Uterus (tissue), 2 donors: Measurements from ENCODE around the gene SOX2.

Experiments
- CTCF ChIP-seq, 4 experiments: fragments of 200-600 bp in 2 of 4; fragments of 450-650 bp in 2 of 4; sonication (generic) in 2 of 4; IDR thresholded peaks; one replicate each; pipeline ENCODE4 v1.5.1; 2016 to 2019; ENCODE audit warnings: antibody characterized with exemption in 4 of 4, mild to moderate bottlenecking in 2 of 4, moderate library complexity in 1 of 4
- POLR2A ChIP-seq, 2 donors: fragments of 450-650 bp; IDR thresholded peaks; one replicate each; pipeline ENCODE4 v1.6.1; 2016; ENCODE audit warnings: antibody characterized with exemption in 2 of 2, mild to moderate bottlenecking in 1 of 2, moderate library complexity in 1 of 2

- TF ChIP-seq CTCF (IDR thresholded peaks at IDR 0.05) (no peak), POLR2A (IDR thresholded peaks at IDR 0.05) (no peak)
Measured at GRCh38 chr3:181695661-181696491, 15.8 kb upstream of the SOX2 start.
